ENCODE results near the gene IPO4.

Gene IPO4

GRCh38 chr14:24181371-24182077 lies 7.1 kb downstream of the IPO4 start:
- DNase-seq: no peak
- peaks cover 2% of the 10 kb centered on the region for H3K4me1 Mint-ChIP-seq
- no peak overlapping the region for H3K4me3 Mint-ChIP-seq
- no peaks in the 10 kb centered on the region for H3K27me3 Mint-ChIP-seq
- peak overlapping the region; percentile 16 for H3K27ac Mint-ChIP-seq
- peaks cover 57% of the 10 kb centered on the region for H3K36me3 Mint-ChIP-seq
- CTCF ChIA-PET: interaction anchor here (1.0 kb wide), 1 partner anchor 19 kb away, joined by 3 read pairs; no protein-coding TSS in a partner anchor
- no peaks in the 10 kb centered on the region for H3K9me3 Mint-ChIP-seq

- no peak overlapping the region for H3K4me3 Mint-ChIP-seq
- no peaks in the 10 kb centered on the region for H3K9me3 Mint-ChIP-seq
- peak overlapping the region; percentile 28 for H3K27ac Mint-ChIP-seq
- DNase-seq: no peak
- peaks cover 2% of the 10 kb centered on the region for H3K4me1 Mint-ChIP-seq
- no peaks in the 10 kb centered on the region for H3K27me3 Mint-ChIP-seq
- CTCF ChIA-PET: interaction anchor here (0.8 to 1.0 kb wide), 2 partner anchors 18 to 19 kb away, joined by 3 read pairs; partner anchors contain the start of gene IRF9
- peaks cover 51% of the 10 kb centered on the region for H3K36me3 Mint-ChIP-seq
Observed at GRCh38 chr14:24179961-24180796, 8.4 kb downstream of the IPO4 start.

GRCh38 chr14:24179294-24179960 lies 9.2 kb downstream of the IPO4 start:
- no peaks in the 10 kb centered on the region for H3K27me3 Mint-ChIP-seq
- DNase-seq: no peak
- H3K4me3 Mint-ChIP-seq: no peak overlapping the region
- H3K4me1 Mint-ChIP-seq: peaks cover 6% of the 10 kb centered on the region
- CTCF ChIA-PET: interaction anchor here (0.6 to 0.8 kb wide), 2 partner anchors 18 to 43 kb away, joined by 3 read pairs; partner anchors contain the start of genes IRF9 and PSME1
- H3K36me3 Mint-ChIP-seq: peaks cover 52% of the 10 kb centered on the region
- H3K27ac Mint-ChIP-seq: peak overlapping the region; percentile 52
- no peaks in the 10 kb centered on the region for H3K9me3 Mint-ChIP-seq

GRCh38 chr14:24178399-24179178 lies 10.0 kb downstream of the IPO4 start:
- peaks cover 7% of the 10 kb centered on the region for H3K4me1 Mint-ChIP-seq
- peaks cover 54% of the 10 kb centered on the region for H3K36me3 Mint-ChIP-seq
- no peak for DNase-seq
- CTCF ChIA-PET: no interaction called here
- no peaks in the 10 kb centered on the region for H3K27me3 Mint-ChIP-seq
- no peaks in the 10 kb centered on the region for H3K9me3 Mint-ChIP-seq
- no peak overlapping the region for H3K27ac Mint-ChIP-seq
- H3K4me3 Mint-ChIP-seq: no peak overlapping the region

- H3K36me3 Mint-ChIP-seq: peaks cover 57% of the 10 kb centered on the region
- CTCF ChIA-PET: no interaction called here
- no peaks in the 10 kb centered on the region for H3K27me3 Mint-ChIP-seq
- H3K4me3 Mint-ChIP-seq: no peak overlapping the region
- DNase-seq: no peak
- peaks cover 11% of the 10 kb centered on the region for H3K4me1 Mint-ChIP-seq
- H3K27ac Mint-ChIP-seq: no peak overlapping the region
- no peaks in the 10 kb centered on the region for H3K9me3 Mint-ChIP-seq
Observed at GRCh38 chr14:24177891-24178290, 10.7 kb downstream of the IPO4 start.

GRCh38 chr14:24177041-24177825 lies 11.4 kb downstream of the IPO4 start:
- CTCF ChIA-PET: no interaction called here
- no peak for DNase-seq
- H3K9me3 Mint-ChIP-seq: no peaks in the 10 kb centered on the region
- no peak overlapping the region for H3K4me3 Mint-ChIP-seq
- H3K27ac Mint-ChIP-seq: no peak overlapping the region
- H3K27me3 Mint-ChIP-seq: no peaks in the 10 kb centered on the region
- peaks cover 56% of the 10 kb centered on the region for H3K36me3 Mint-ChIP-seq
- peaks cover 14% of the 10 kb centered on the region for H3K4me1 Mint-ChIP-seq

- Mint-ChIP-seq H3K36me3 (peaks cover 55% of the 10 kb centered on the region), H3K9me3 (no peaks in the 10 kb centered on the region), H3K27me3 (no peaks in the 10 kb centered on the region), H3K4me3 (no peak overlapping the region), H3K4me1 (peaks cover 19% of the 10 kb centered on the region), H3K27ac (no peak overlapping the region)
- DNase-seq: no peak
- CTCF ChIA-PET: interaction anchor here (1.7 kb wide), 1 partner anchor 15 kb away, joined by 5 read pairs; the partner anchor contains the start of gene IRF9
Observed at GRCh38 chr14:24176599-24176998, 12.0 kb downstream of the IPO4 start.

- H3K36me3 Mint-ChIP-seq: peaks cover 52% of the 10 kb centered on the region
- H3K27ac Mint-ChIP-seq: peak overlapping the region; percentile 68
- no peak for DNase-seq
- CTCF ChIA-PET: no interaction called here
- peaks cover 39% of the 10 kb centered on the region for H3K4me1 Mint-ChIP-seq
- H3K27me3 Mint-ChIP-seq: no peaks in the 10 kb centered on the region
- no peaks in the 10 kb centered on the region for H3K9me3 Mint-ChIP-seq
- no peak overlapping the region for H3K4me3 Mint-ChIP-seq
Observed at GRCh38 chr14:24172871-24173281, 15.7 kb downstream of the IPO4 start.

- H3K27me3 Mint-ChIP-seq: no peaks in the 10 kb centered on the region
- CTCF ChIA-PET: no interaction called here
- DNase-seq: no peak
Observed at GRCh38 chr14:24172261-24172860, 16.3 kb downstream of the IPO4 start.

GRCh38 chr14:24171422-24172260 lies 17.0 kb downstream of the IPO4 start, which contains the start of gene REC8:
Gene REC8, plus strand, starts transcription at chr14:24172080. Its CDS starts 473 bp downstream, at chr14:24172553.
- no peaks in the 10 kb centered on the region for H3K9me3 Mint-ChIP-seq
- CTCF ChIA-PET: interaction anchor here (0.7 kb wide), 2 partner anchors 10 to 1041 kb away, joined by 3 read pairs; partner anchors contain the start of gene IRF9
- no peaks in the 10 kb centered on the region for H3K27me3 Mint-ChIP-seq
- peaks cover 52% of the 10 kb centered on the region for H3K36me3 Mint-ChIP-seq
- peaks cover 49% of the 10 kb centered on the region for H3K4me1 Mint-ChIP-seq
- peak; percentile 81 for DNase-seq
- peak within 1 kb of the TSS; percentile 71 for H3K4me3 Mint-ChIP-seq
- peak within 1 kb of the TSS; percentile 85 for H3K27ac Mint-ChIP-seq

More at GRCh38 chr14:24172261-24172860, 16.3 kb downstream of the IPO4 start:
- peaks cover 43% of the 10 kb centered on the region for H3K4me1 Mint-ChIP-seq
- peak overlapping the region; percentile 45 for H3K27ac Mint-ChIP-seq
- H3K4me3 Mint-ChIP-seq: peak overlapping the region; percentile 71
- no peaks in the 10 kb centered on the region for H3K9me3 Mint-ChIP-seq
- H3K36me3 Mint-ChIP-seq: peaks cover 53% of the 10 kb centered on the region

- Mint-ChIP-seq H3K36me3 (peaks cover 72% of the 10 kb centered on the region), H3K9me3 (no peaks in the 10 kb centered on the region), H3K4me3 (no peak overlapping the region), H3K27ac (peak overlapping the region; percentile 47), H3K27me3 (no peaks in the 10 kb centered on the region), H3K4me1 (peaks cover 74% of the 10 kb centered on the region)
- CTCF ChIA-PET: no interaction called here
- no peak for DNase-seq
Observed at GRCh38 chr14:24167469-24168114, 21.0 kb downstream of the IPO4 start.
